Measurements from ENCODE around the gene RAB12. TPM values are rescaled to one million over a fixed set of nuclear protein-coding genes. Genes with fewer than 3 reads are reported as not detected.

RAB12 gene
- total RNA-seq, result 10 to 100 TPM; 46.5 to 64.0 (median 55.0) TPM

- Histone ChIP-seq H3K36me3 (no peaks in the 10 kb centered on the region), H3K9me3 (no peaks in the 10 kb centered on the region), H3K4me3 (peak within 1 kb of the TSS; percentile 81 to 94 (median 89)), H3K27me3 (no peaks in the 10 kb centered on the region), H3K27ac (peak within 1 kb of the TSS; percentile 72 to 83), H3K4me1 (peaks cover 3 to 12% of the 10 kb centered on the region in 2 donors)
- intact Hi-C loops (cut with DNase I; ENCODE audit: low total_unique reads), result no loop called here
- peak; percentile 15 to 93 (median 35) for TF ChIP-seq CTCF (IDR thresholded peaks at IDR 0.05)
- TF ChIP-seq POLR2AphosphoS5 (IDR thresholded peaks at IDR 0.05), result peak in 2 of 3 donors; percentile 16 to 39
- TF ChIP-seq POLR2A (IDR thresholded peaks at IDR 0.05), result no peak
- peak; percentile 63 to 83 for DNase-seq (ENCODE audit: low spot score in 2 of 2)
Measured at GRCh38 chr18:8608795-8609658, at the start of gene RAB12. Gene RAB12 (plus strand): TSS chr18:8609437. CDS start chr18:8609440, 3 bp downstream.

- intact Hi-C loops (cut with DNase I; ENCODE audit: low total_unique reads), result no loop called here
- TF ChIP-seq CTCF (IDR thresholded peaks at IDR 0.05) (no peak), POLR2AphosphoS5 (IDR thresholded peaks at IDR 0.05) (no peak), POLR2A (IDR thresholded peaks at IDR 0.05) (no peak)
- Histone ChIP-seq H3K4me1 (no peaks in the 10 kb centered on the region), H3K27me3 (no peaks in the 10 kb centered on the region), H3K4me3 (no peak overlapping the region), H3K27ac (no peak overlapping the region), H3K9me3 (no peaks in the 10 kb centered on the region), H3K36me3 (no peaks in the 10 kb centered on the region)
- no peak for DNase-seq (ENCODE audit: low spot score in 2 of 2)
Measured at GRCh38 chr18:8559612-8560186, 49.5 kb upstream of the RAB12 start.

GRCh38 chr18:8561123-8561910, 47.9 kb upstream of the RAB12 start:
- H3K9me3 ChIP-seq, result no peaks in the 10 kb centered on the region
- H3K27me3 ChIP-seq, result no peaks in the 10 kb centered on the region
- no peak for TF ChIP-seq POLR2A (IDR thresholded peaks at IDR 0.05)
- no peak for TF ChIP-seq POLR2AphosphoS5 (IDR thresholded peaks at IDR 0.05)
- no peak for TF ChIP-seq CTCF (IDR thresholded peaks at IDR 0.05)
- DNase-seq (ENCODE audit: low spot score in 2 of 2), result no peak
- no peaks in the 10 kb centered on the region for H3K36me3 ChIP-seq
- intact Hi-C loops (cut with DNase I; ENCODE audit: low total_unique reads), result no loop called here
- H3K4me3 ChIP-seq, result no peak overlapping the region
- peak overlapping the region in 1 of 2 donors; percentile 30 for H3K27ac ChIP-seq
- H3K4me1 ChIP-seq, result no peaks in the 10 kb centered on the region

GRCh38 chr18:8562070-8562469, 47.2 kb upstream of the RAB12 start:
- Histone ChIP-seq H3K27me3 (no peaks in the 10 kb centered on the region), H3K4me1 (no peaks in the 10 kb centered on the region), H3K36me3 (no peaks in the 10 kb centered on the region), H3K27ac (peak overlapping the region in 1 of 2 donors; percentile 30), H3K9me3 (no peaks in the 10 kb centered on the region), H3K4me3 (no peak overlapping the region)
- DNase-seq (ENCODE audit: low spot score in 2 of 2), result no peak
- TF ChIP-seq POLR2A (IDR thresholded peaks at IDR 0.05) (no peak), CTCF (IDR thresholded peaks at IDR 0.05) (no peak), POLR2AphosphoS5 (IDR thresholded peaks at IDR 0.05) (no peak)
- intact Hi-C loops (cut with DNase I; ENCODE audit: low total_unique reads), result no loop called here

All from breast epithelium (tissue), 4 donors.